Superior temporal gyrus (tissue), 1 donor: ENCODE data around the gene CTXN1.
"Not testable (repeated sequence)": the region's sequence is repeated elsewhere in the genome, so short reads cannot be mapped to it uniquely, and the experiment has no call there.

Source experiments
- DNase-seq: peaks from one replicate; pipeline ENCODE4 v3.0.0-alpha.2; 2016; ENCODE audit errors: extremely low spot score

The CTXN1 gene

GRCh38 chr19:7926021-7926726 lies at the start of gene CTXN1:
Gene CTXN1, minus strand, starts transcription at chr19:7926135. Its CDS starts 597 bp downstream, at chr19:7925538.
- no peak for DNase-seq

DNA sequence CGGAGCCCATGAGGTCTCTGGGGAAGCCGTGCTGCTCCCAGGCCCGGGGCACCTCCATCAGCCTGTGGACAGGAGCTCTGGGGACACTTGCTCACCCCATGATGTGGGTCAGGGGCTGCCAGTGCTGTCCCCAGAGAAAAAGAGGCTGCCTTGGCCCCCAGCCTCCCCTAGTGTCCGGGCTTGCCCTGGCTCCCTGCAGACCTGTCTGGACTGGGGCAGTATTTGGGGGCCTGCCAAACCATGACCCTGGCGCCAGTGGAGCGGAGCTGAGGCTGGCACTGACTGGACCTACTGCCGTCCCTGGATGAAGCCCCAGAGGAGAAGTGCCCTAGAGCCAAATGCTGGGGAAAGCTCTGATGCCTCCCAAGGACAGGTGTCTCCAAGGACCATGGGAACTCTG lies 49.1 kb upstream of the CTXN1 start:
- peak; percentile 43 for DNase-seq

DNA sequence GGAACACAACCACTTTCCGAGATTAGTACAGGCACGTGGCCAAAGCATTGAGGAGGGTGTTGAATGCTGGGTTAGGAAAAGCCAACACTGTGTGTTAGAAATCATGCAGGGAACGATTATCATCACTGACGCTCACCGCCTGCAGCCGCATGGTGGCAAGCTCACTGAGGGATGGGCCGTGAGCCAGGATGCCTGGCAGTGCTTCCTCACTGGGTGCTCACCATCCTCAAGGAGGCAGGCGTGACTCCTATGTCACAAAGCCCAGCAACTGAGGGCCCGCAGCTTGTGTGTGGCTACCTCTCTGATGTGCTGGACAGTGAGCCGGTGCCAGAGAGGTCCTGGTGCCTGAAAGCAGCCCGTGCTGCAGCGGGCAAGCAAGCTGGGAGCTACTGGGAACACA lies 47.9 kb upstream of the CTXN1 start:
- DNase-seq = peak; percentile 79

- DNase-seq = no peak
Observed at GRCh38 chr19:7971553-7972520, 45.9 kb upstream of the CTXN1 start.

DNA sequence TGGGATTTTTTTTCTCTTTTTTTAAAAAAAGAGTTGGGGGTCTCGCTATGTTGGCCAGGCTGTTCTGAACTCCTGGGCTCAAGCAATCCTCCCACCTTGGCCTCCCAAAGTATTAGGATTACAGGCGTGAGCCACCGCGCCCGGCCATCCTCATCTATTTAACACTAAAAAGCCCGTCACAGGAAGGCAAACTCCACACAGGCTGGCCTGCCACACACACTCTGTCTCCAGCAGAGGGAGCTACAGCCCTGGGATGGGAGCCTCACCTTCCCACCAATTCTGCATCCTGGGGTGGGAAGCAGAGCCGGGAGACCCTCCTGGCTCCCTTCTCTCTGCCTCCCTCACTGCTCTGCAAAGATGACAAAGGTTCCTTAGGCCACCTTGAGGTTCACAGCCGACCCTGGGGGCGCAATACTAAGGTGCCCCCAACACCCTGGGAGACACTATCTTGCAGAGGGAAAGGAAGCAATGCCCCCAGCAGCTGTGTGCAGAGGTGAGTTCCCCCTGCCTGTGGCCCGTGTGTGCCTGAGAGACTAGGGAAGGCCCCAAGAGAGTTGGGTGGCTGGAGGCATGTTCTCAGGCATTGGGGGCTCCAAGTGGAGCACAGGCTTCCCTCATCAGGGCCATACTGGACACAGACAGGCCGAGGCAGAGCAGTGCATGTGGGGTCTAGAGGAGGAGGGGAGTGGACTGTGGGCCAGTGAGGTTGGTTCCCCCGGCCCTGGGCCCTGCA lies 44.9 kb upstream of the CTXN1 start:
- DNase-seq = peak; percentile 56

DNA sequence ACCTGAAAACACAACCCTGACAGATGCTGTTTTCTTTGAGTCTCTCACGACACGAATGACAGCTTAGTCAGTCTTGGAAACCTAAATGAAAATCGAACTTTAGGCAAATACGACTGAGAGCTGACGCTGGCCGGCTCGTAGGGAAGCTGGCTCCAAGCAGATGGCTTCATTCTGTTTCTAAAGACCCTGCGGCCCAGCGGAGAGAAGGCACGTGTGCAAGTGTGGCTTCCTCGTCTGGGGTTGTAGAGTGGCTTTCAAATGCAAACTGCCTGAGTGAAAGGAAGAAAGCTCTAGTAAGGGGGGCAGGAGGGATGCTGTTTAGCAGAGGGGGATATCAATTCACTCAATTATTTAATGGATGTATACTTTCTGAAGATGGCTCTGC lies 43.6 kb upstream of the CTXN1 start:
- no peak for DNase-seq

GRCh38 chr19:7968796-7969554 lies 43.0 kb upstream of the CTXN1 start:
- DNase-seq = no peak

DNA sequence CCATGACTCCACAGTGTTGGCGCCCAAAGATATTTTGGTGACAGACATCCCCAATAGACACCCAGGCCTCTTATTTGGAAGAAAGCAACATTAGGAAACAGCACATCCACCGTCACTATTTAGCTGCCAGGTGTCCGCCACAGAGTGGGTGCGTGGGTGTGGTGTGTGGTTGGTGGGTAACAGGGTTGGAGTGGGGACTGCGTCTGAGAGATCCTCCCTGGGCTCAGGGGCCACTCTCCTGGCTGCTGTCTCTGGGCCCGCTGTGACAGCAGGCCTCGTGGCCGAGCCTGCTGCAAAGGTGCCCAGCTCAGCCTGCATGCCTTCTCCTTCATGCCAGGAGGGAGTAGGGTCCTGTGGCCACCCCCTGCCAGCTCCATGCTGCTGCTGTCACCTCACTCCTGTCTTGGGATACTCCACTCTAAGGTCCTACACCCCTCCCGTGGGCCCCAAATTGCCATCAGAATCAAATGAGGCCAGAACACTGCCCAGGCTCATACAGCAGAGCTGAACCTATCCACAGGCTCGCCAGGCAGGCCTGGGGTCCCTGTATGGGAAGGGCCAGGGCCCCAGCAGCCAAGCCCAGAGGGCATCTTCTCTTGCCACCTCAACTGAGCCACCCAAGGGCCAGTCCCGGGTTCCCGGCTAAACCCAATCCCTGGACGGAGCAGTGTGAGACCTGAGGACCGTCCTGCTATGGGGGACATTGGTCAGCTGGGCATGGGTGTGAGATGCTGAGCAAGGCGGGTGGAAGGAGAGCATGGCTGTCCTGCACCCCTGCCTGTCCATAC lies 42.3 kb upstream of the CTXN1 start:
- no peak for DNase-seq

- DNase-seq = no peak
Observed at GRCh38 chr19:7965921-7966665, 40.2 kb upstream of the CTXN1 start.

DNA sequence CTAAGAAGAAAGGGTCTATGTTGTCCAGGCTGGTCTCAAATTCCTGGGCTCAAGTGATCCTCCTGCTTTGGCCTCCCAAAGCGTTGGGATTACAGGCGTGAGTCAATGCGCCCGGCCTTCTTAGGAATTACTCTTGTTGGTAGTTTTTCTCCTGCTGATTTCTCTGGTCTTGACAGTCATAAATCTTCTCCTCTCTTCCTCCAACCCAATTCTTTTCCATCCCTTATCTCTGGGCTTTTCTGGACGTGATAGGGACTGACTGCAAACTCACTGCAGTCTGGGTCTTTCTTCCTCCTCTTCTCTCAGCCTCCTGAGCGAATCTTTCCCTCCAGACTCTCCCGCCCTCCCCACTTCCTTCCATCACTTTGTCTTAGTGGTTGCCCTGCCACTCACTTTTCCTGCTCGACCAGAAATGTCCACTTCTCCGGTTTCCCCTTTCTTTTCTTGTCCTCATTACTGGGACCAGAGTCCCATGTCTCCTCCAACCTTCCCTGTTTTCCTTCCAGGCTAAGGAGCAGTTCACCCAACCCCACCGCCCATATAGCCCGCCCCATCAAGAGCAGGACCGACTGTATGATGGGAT lies 39.4 kb upstream of the CTXN1 start:
- no peak for DNase-seq

- no peak for DNase-seq
Observed at GRCh38 chr19:7963566-7963965, 37.6 kb upstream of the CTXN1 start.

DNA sequence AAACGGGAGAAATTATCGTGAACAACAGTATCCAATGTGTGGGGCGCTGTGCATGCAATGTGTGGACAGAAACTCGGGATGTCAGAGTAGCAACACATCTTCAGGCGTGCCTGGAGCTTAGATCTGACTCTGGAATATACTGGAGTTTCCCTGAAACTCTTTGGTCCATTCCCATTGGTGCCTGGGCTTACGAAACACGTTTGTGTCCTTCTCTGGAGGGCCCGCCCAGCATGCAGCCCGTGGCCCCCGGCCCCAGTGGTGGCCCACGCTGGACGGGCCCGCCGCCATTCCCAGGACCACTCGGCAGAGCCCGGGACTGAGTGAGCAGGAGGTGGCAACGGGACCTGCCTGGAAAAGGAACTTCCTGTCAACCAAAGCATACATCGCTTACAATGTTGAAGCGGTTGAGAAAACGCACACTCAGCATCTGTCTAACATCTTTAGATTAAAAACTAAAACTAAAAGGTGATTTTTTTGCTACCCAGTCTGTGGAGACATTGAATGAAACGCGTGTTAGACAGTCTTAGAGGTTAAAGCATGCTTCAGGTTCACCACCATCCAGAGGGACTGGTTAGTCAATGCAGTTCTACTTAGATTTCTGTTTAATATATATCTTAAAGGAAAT lies 36.8 kb upstream of the CTXN1 start:
- no peak for DNase-seq

DNA sequence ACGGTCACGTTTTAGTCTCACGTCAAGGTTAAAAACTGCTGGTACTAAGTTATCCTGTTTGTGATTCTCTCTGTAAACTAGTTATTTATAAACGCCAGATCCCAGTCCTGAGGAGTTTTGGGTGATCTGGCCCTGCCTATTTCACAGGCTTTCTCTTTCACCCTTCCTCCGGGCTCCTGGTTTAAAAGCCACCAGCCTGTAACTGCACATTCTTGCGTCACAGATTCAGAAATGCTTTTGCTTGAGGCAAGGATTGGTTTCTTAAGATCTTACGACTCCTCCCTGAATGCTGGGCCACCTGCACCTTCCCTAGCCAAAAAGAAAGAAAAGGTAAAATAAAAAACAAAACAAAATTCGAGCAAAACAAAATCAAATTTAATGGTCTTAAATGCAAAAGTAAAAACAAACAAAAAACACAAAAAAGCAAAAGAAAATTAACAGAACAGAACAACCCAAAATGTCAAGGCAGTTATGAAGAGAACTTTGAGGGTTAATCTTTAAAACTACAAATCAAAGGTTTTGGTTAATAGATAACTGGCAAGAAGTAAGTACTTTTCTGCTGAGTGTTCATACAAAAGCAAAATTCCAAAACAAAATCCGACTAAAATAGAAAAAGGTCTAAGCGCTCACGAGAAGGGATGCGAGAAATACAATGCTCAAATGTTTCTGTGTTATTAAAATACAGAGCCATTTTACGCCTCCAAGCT lies 36.1 kb upstream of the CTXN1 start:
- no peak for DNase-seq

GRCh38 chr19:7961082-7961481 lies 35.1 kb upstream of the CTXN1 start:
- DNase-seq = not testable (repeated sequence)

GRCh38 chr19:7959211-7959610 lies 33.3 kb upstream of the CTXN1 start:
- no peak for DNase-seq

GRCh38 chr19:7955696-7956095 lies 29.8 kb upstream of the CTXN1 start:
- no peak for DNase-seq

GRCh38 chr19:7953576-7953975 lies 27.6 kb upstream of the CTXN1 start:
- DNase-seq = no peak

GRCh38 chr19:7953060-7953459 lies 27.1 kb upstream of the CTXN1 start:
- no peak for DNase-seq
